IMR-90 (cell line): Measurements from ENCODE around the gene MICAL3. TPM values are rescaled to one million over a fixed set of nuclear protein-coding genes. Genes with fewer than 3 reads are reported as not detected.

Experiments used
- ATAC-seq: fragments of 200-7000 bp; cut with Tn5 transposase; 2 replicates; pipeline ENCODE4 v1.9.1; 2020; ENCODE audit warnings: low read depth, mild to moderate bottlenecking, moderate library complexity
- BruUV-seq: library from RNA; stranded (reverse); fragments of 400-500 nt; replicated peaks from 2 replicates; lab custom pipeline; 2021; lab: Mats Ljungman, UMichigan
- CTCF ChIA-PET: fragments of 300-600 bp; formaldehyde crosslinking; extraction: SDS; loops from one replicate; lab custom pipeline; 2021; ENCODE audit warnings: antibody characterized with exemption; lab: Yijun Ruan, JAX
- POLR2A ChIA-PET: fragments of 300-600 bp; sonication (Branson Sonifier 250); formaldehyde crosslinking; loops from one replicate; lab custom pipeline; 2022; ENCODE audit warnings: antibody characterized with exemption; ENCODE audit not compliant: unreplicated experiment; lab: Charles Lee
- DNase-seq: peaks from one replicate; pipeline ENCODE4 v3.0.0; 2013
- H2AFZ ChIP-seq: replicated peaks from 2 replicates; pipeline ENCODE3; 2013; ENCODE audit warnings: low read length, mild to moderate bottlenecking; ENCODE audit not compliant: poor library complexity
- H2AK5ac ChIP-seq: 2 replicates; pipeline ENCODE4 v1.6.1; 2013; ENCODE audit warnings: low read depth, low read length, inconsistent platforms
- H2AK9ac ChIP-seq: replicated peaks from 2 replicates; pipeline ENCODE3; 2013; ENCODE audit warnings: mild to moderate bottlenecking, low read depth, low read length, moderate library complexity; ENCODE audit not compliant: poor library complexity
- H2BK120ac ChIP-seq: 2 replicates; pipeline ENCODE4 v1.6.1; 2013; ENCODE audit warnings: low read depth, low read length, inconsistent platforms
- H2BK15ac ChIP-seq: 3 replicates; pipeline ENCODE4 v1.6.1; 2013; ENCODE audit warnings: low read depth, low read length, inconsistent platforms
- H2BK20ac ChIP-seq: 2 replicates; pipeline ENCODE4 v1.6.1; 2013; ENCODE audit warnings: low read depth, mild to moderate bottlenecking, inconsistent platforms, low read length, moderate library complexity
- H2BK5ac ChIP-seq: 2 replicates; pipeline ENCODE4 v1.6.1; 2013; ENCODE audit warnings: mild to moderate bottlenecking, low read depth, low read length, inconsistent platforms; ENCODE audit not compliant: poor library complexity, severe bottlenecking
- H3K14ac ChIP-seq: replicated peaks from 2 replicates; pipeline ENCODE4 v1.6.1; 2013; ENCODE audit warnings: low read depth, low read length, inconsistent platforms
- H3K18ac ChIP-seq: 2 replicates; pipeline ENCODE4 v1.6.1; 2013; ENCODE audit warnings: low read depth, low read length, control low read depth
- H3K23ac ChIP-seq: 2 replicates; pipeline ENCODE4 v1.6.1; 2013; ENCODE audit warnings: low read depth, low read length, inconsistent platforms
- H3K27ac ChIP-seq: 2 replicates; pipeline ENCODE4 v1.5.1; 2013; ENCODE audit warnings: mild to moderate bottlenecking, control low read depth, low read length; ENCODE audit not compliant: insufficient read depth
- H3K27me3 ChIP-seq: 2 replicates; pipeline ENCODE4 v1.6.1; 2013; ENCODE audit warnings: low read length; ENCODE audit not compliant: control insufficient read depth, insufficient read depth
- H3K36me3 ChIP-seq: 2 replicates; pipeline ENCODE4 v1.6.1; 2013; ENCODE audit warnings: low read length, mixed read lengths; ENCODE audit not compliant: control insufficient read depth, insufficient read depth
- H3K4ac ChIP-seq: 2 replicates; pipeline ENCODE4 v1.6.1; 2013; ENCODE audit warnings: low read depth, low read length, inconsistent platforms
- H3K4me1 ChIP-seq: 2 replicates; pipeline ENCODE4 v1.6.1; 2013; ENCODE audit warnings: low read length, mixed read lengths; ENCODE audit not compliant: control insufficient read depth, insufficient read depth
- H3K4me2 ChIP-seq: 2 replicates; pipeline ENCODE4 v1.6.1; 2013; ENCODE audit warnings: low read depth, mild to moderate bottlenecking, control low read depth, low read length, moderate library complexity
- H3K4me3 ChIP-seq: 2 replicates; pipeline ENCODE4 v1.5.1; 2013; ENCODE audit warnings: low read depth, mild to moderate bottlenecking, control low read depth, low read length, moderate library complexity; ENCODE audit not compliant: insufficient read depth
- H3K56ac ChIP-seq: 2 replicates; pipeline ENCODE4 v1.6.1; 2013; ENCODE audit warnings: low read length, inconsistent platforms; ENCODE audit not compliant: insufficient read depth; ENCODE audit errors: extremely low read depth
- H3K79me1 ChIP-seq, 2 experiments: 2 replicates each; pipeline ENCODE4 v1.6.1; 2013; ENCODE audit warnings: low read length in 2 of 2, inconsistent platforms in 1 of 2, low read depth in 1 of 2
- H3K9ac ChIP-seq: 2 replicates; pipeline ENCODE4 v1.6.1; 2013; ENCODE audit warnings: low read depth, low read length, control low read depth
- H3K9me1 ChIP-seq: 2 replicates; pipeline ENCODE4 v1.6.1; 2013; ENCODE audit warnings: low read length, inconsistent platforms; ENCODE audit not compliant: insufficient read depth
- H3K9me3 ChIP-seq: 2 replicates; pipeline ENCODE4 v1.6.1; 2013; ENCODE audit warnings: low read length; ENCODE audit not compliant: control insufficient read depth, insufficient read depth
- H4K20me1 ChIP-seq: 2 replicates; pipeline ENCODE4 v1.6.1; 2013; ENCODE audit warnings: low read length, inconsistent platforms; ENCODE audit not compliant: insufficient read depth
- H4K5ac ChIP-seq: 2 replicates; pipeline ENCODE4 v1.6.1; 2013; ENCODE audit warnings: mild to moderate bottlenecking, low read depth, low read length, control low read depth
- H4K8ac ChIP-seq, 2 experiments: 2 replicates each; pipeline ENCODE4 v1.6.1; 2013; ENCODE audit warnings: low read depth in 2 of 2, low read length in 2 of 2, control low read depth in 1 of 2, inconsistent platforms in 1 of 2
- H4K91ac ChIP-seq: 2 replicates; pipeline ENCODE4 v1.6.1; 2013; ENCODE audit warnings: low read depth, low read length, inconsistent platforms; ENCODE audit not compliant: insufficient read depth
- BHLHE40 ChIP-seq: fragments of 150-350 bp; IDR thresholded peaks from 2 replicates; pipeline ENCODE4 v1.6.1; 2016; ENCODE audit warnings: mild to moderate bottlenecking, low read depth, low read length
- CTCF ChIP-seq: conservative IDR thresholded peaks from 2 replicates; pipeline ENCODE4 v1.5.1; 2012; ENCODE audit warnings: mild to moderate bottlenecking, low read depth, low read length, improper control_type of control experiment
- ELK1 ChIP-seq: fragments of 150-350 bp; IDR thresholded peaks from 2 replicates; pipeline ENCODE4 v1.6.1; 2016; ENCODE audit warnings: low read depth, mild to moderate bottlenecking, low read length, moderate library complexity, borderline replicate concordance
- MAFK ChIP-seq: IDR thresholded peaks from 2 replicates; pipeline ENCODE4 v1.6.1; 2012; ENCODE audit warnings: low read depth, low read length, improper control_type of control experiment
- MAZ ChIP-seq: IDR thresholded peaks from 2 replicates; pipeline ENCODE4 v1.6.1; 2012; ENCODE audit warnings: low read depth, mild to moderate bottlenecking, low read length, improper control_type of control experiment, moderate library complexity, borderline replicate concordance
- SMC3 ChIP-seq: fragments of 150-350 bp; IDR thresholded peaks from 2 replicates; pipeline ENCODE4 v1.6.1; 2016; ENCODE audit warnings: low read depth, mild to moderate bottlenecking, antibody characterized with exemption, low read length, moderate library complexity
- USF2 ChIP-seq: fragments of 150-350 bp; IDR thresholded peaks from 2 replicates; pipeline ENCODE4 v1.6.1; 2017; ENCODE audit warnings: mild to moderate bottlenecking, antibody characterized with exemption, low read length, low read depth
- WGBS, 2 experiments: methylation state at CpG; one replicate each; pipeline versions ENCODE4 v1.1.5 to v1.1.7; 2013; ENCODE audit warnings: missing lambda C conversion rate in 2 of 2; ENCODE audit not compliant: insufficient read length in 1 of 2; ENCODE audit errors: extremely low coverage in 2 of 2; 5-methylcytosine and 5-hydroxymethylcytosine counted together
- dilution Hi-C: fragments of 300-500 bp; cut with HindIII; formaldehyde crosslinking; loops from one replicate; pipeline ENCODE4 v1.14.3; 2018; ENCODE audit warnings: low sequenced_read_pairs; ENCODE audit not compliant: unreplicated experiment
- in situ Hi-C: fragments of 300-500 bp; cut with MboI; formaldehyde crosslinking; loops from 3 replicates; pipeline ENCODE4 v1.14.3; 2019; ENCODE audit warnings: low sequenced_read_pairs, inconsistent platforms, mixed read lengths
- intact Hi-C: fragments of 100-400 bp; cut with micrococcal nuclease; formaldehyde crosslinking; loops from 2 replicates; pipeline ENCODE4 v1.10.0; 2022
- polyA plus RNA-seq, 3 experiments: library from polyadenylated mRNA; depleted of rRNA; stranded (reverse); fragments of >200 nt; gene quantifications; 2 replicates each; pipeline ENCODE4 v1.2.3, GENCODE V29; 2012; ENCODE audit warnings: low replicate concordance in 1 of 3
- total RNA-seq: library from RNA; depleted of rRNA; stranded (reverse); fragments of >200 nt; gene quantifications from 2 replicates; pipeline ENCODE4 v1.2.3, GENCODE V29; 2012

The MICAL3 gene
- total and polyA plus RNA-seq, 2 of the 4 experiments (the other 2 are of a cell fraction) = 17.6 to 26.8 TPM

GRCh38 chr22:17844150-17844549 is 180.2 kb downstream of the MICAL3 start:
- Histone ChIP-seq H2AK5ac (no peak overlapping the region), H4K8ac (no peak overlapping the region), H3K9me3 (no peaks in the 10 kb centered on the region), H3K36me3 (peaks cover 10% of the 10 kb centered on the region), H4K5ac (no peak overlapping the region), H3K4me1 (no peaks in the 10 kb centered on the region), H3K9ac (no peak overlapping the region), H2BK5ac (no peak overlapping the region), H2AFZ (no peak overlapping the region), H3K56ac (no peak overlapping the region), H3K14ac (no peak overlapping the region), H3K79me1 (no peaks in the 10 kb centered on the region), H3K4me3 (no peak overlapping the region), H3K9me1 (peaks cover 15% of the 10 kb centered on the region; the same call in 1 of the 2 replicates), H3K18ac (no peak overlapping the region), H2BK120ac (no peak overlapping the region), H2BK20ac (no peak overlapping the region), H4K91ac (no peak overlapping the region), H3K27me3 (no peaks in the 10 kb centered on the region), H4K20me1 (no peaks in the 10 kb centered on the region), H3K23ac (no peak overlapping the region), H3K27ac (no peak overlapping the region), H2BK15ac (no peak overlapping the region), H3K4me2 (no peak overlapping the region), H3K4ac (no peak overlapping the region), H2AK9ac (no peak overlapping the region)
- no TSS peak for BruUV-seq
- DNase-seq (no peak), ATAC-seq (no peak)
- ChIA-PET CTCF (no interaction called here), POLR2A (no interaction called here)
- in situ Hi-C loops (no loop called here), intact Hi-C loops (no loop called here), dilution Hi-C loops (no loop called here)
- 86% methylated on average over 5 of the region's 5 CpGs; no CpG with 5 or more reads in 1 of the 2 experiments for WGBS, 2 experiments
- TF ChIP-seq MAZ (no peak), ELK1 (no peak), USF2 (no peak), BHLHE40 (no peak), CTCF (no peak), SMC3 (no peak), MAFK (no peak)
